K562 (cell line): Measurements from ENCODE around the gene CIAO2B. TPM values are rescaled to one million over a fixed set of nuclear protein-coding genes. Genes with fewer than 3 reads are reported as not detected.
A peak's percentile ranks its signal among the peaks of the same experiment; 100 is the strongest.

Source experiments
- ZBTB26 ChIP-seq: fragments of 450-650 bp; formaldehyde crosslinking; IDR thresholded peaks from 2 replicates; pipeline ENCODE4 v1.4.0; 2022; ENCODE audit warnings: missing genetic modification characterization
- ZBTB40 ChIP-seq, 2 experiments: fragments of 450-650 bp in 1 of 2; sonication (generic) in 1 of 2; formaldehyde crosslinking in 1 of 2; IDR thresholded peaks; 2 replicates each; pipeline versions ENCODE4 v1.7.1 to v1.9.0; 2016 to 2022; ENCODE audit warnings: inconsistent platforms in 1 of 2, mild to moderate bottlenecking in 1 of 2, missing genetic modification reagents in 1 of 2
- ZNF785 ChIP-seq: fragments of 250-450 bp; sonication (Bioruptor Pico); IDR thresholded peaks from 2 replicates; pipeline ENCODE4 v1.4.0; 2020; ENCODE audit warnings: mild to moderate bottlenecking
- polyA plus RNA-seq, 8 experiments: library from polyadenylated mRNA; depleted of rRNA in 4 of 8; stranded (reverse) in 5 of 8; unstranded in 3 of 8; fragments of >200 nt; fragmentation: Nextera tagmentation in 2 of 8; fragmentation: Illumina TruSeq in 1 of 8; extraction: Ambion mirVana in 2 of 8; extraction: Trizol in 1 of 8; gene quantifications; 2 replicates each; pipeline versions ENCODE4 v1.2.1 to v1.2.3, GENCODE V29; 2011 to 2014; ENCODE audit warnings: inconsistent platforms in 1 of 8, missing spikeins in 1 of 8
- total RNA-seq, 7 experiments: library from RNA; depleted of rRNA in 6 of 7; stranded (reverse); fragments of >200 nt in 6 of 7; fragmentation: Illumina TruSeq in 2 of 7; extraction: Trizol in 2 of 7; gene quantifications; 2 replicates each; pipeline versions ENCODE4 v1.2.1 to v1.2.3, GENCODE V29; 2011 to 2021; ENCODE audit warnings: low replicate concordance in 1 of 7

Gene CIAO2B
- total and polyA plus RNA-seq, 9 of the 15 experiments (the other 6 are each of a cell fraction or from before 2014, with no cell fraction given), result 86.8 to 182 (median 113) TPM

GRCh38 chr16:66899310-66899944 lies 34.8 kb downstream of the CIAO2B start (continued):
- TF ChIP-seq ZBTB40 (IDR thresholded peaks at IDR 0.05) (peak; percentile 23; the same call in 1 of the 2 replicates), ZBTB40 (CRISPR knock-in tag; IDR thresholded peaks at IDR 0.05) (no peak), ZBTB26 (CRISPR knock-in tag) (peak; percentile 56; the same call in 1 of the 2 replicates), ZNF785 (CRISPR knock-in tag) (no peak)
